Stimulated activated CD4-positive, alpha-beta T cell treated with anti-CD3 and anti-CD28 coated beads, Interleukin-4, amount 100 ng/mL, for 48 hours (primary cell): Measurements from ENCODE around the gene TAS2R50.
"Not testable (repeated sequence)": the region's sequence is repeated elsewhere in the genome, so short reads cannot be mapped to it uniquely, and the experiment has no call there.

Experiments used
- DNase-seq, 2 donors: peaks; one replicate each; pipeline ENCODE4 v3.0.0-alpha.2; 2020; ENCODE audit warnings: low read depth in 2 of 2

The TAS2R50 gene, protein sequence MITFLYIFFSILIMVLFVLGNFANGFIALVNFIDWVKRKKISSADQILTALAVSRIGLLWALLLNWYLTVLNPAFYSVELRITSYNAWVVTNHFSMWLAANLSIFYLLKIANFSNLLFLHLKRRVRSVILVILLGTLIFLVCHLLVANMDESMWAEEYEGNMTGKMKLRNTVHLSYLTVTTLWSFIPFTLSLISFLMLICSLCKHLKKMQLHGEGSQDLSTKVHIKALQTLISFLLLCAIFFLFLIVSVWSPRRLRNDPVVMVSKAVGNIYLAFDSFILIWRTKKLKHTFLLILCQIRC

DNA sequence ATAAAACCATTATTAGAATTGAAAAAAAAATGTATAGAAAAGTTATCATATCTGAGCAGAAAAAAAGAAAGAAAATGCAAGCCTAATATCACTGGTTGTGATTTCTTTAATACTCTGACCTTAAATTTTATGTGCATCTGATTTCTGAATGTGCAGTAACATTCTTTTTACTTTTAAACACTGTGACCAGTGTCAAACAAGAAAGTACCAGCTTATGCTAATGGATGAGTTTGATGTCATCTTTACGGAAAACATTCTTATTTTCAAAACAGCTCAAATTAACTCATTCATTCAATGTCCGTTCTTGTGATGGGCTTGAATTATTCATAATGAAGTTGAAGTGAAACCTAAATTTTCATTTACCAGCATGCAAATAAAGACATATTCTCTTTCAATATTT, at the start of gene TAS2R50:
Gene TAS2R50, minus strand, starts transcription at position 101 of the 400 bp plus-strand sequence. Its CDS starts 52 bp downstream, at position 49.
- no peak for DNase-seq

- not testable (repeated sequence) for DNase-seq
Measured at GRCh38 chr12:11033959-11034358, 47.2 kb upstream of the TAS2R50 start.

DNA sequence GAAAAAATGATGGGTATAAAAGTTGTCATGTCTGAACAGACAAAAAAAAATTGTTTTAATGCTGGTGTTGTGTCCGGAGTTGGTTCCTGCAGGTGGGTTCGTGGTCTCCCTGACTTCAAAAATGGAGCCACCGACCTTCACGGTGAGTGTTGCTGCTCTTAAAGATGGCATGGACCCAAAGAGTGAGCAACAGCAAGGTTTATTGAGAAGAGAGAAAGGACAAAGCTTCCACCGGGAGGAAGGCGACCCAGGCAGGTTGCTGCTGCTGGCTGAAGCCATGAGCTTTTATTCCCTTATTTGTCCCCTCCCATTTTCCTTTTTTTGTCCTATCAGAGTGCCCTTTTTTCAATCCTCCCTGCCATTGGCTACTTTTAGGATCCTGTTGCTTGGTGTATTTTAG, 44.6 kb upstream of the TAS2R50 start, which contains the start of gene TAS2R31:
Gene TAS2R31, minus strand, starts transcription at position 101 of the 400 bp plus-strand sequence. Its CDS starts 72 bp downstream, at position 29.
- no peak for DNase-seq

- no peak for DNase-seq
Measured at GRCh38 chr12:11026118-11026517, 39.4 kb upstream of the TAS2R50 start.

- DNase-seq: no peak
Measured at GRCh38 chr12:11023387-11023786, 36.7 kb upstream of the TAS2R50 start.

DNA sequence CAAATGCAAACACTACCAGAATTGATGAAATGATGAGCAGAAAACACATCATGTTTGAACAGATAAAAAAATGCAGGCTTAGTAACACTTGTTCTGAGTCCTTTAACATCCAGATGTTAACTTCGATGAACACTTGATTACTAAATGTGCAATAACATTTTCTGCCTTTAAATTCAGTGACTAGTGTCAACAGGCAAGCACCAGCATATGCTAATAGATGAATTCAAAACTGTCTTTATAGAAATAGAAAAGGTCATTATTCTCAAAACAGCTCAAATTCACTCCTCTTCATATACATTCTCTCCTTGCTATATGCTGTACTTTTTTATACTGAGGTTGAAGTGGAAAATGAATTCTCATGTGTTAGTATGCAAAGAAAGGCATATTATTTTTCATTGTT, 35.8 kb upstream of the TAS2R50 start, which contains the start of gene TAS2R19:
Gene TAS2R19, minus strand, starts transcription at position 101 of the 400 bp plus-strand sequence. Its CDS starts 49 bp downstream, at position 52.
- DNase-seq: no peak

- DNase-seq: no peak
Measured at GRCh38 chr12:11016937-11017336, 30.2 kb upstream of the TAS2R50 start.

DNA sequence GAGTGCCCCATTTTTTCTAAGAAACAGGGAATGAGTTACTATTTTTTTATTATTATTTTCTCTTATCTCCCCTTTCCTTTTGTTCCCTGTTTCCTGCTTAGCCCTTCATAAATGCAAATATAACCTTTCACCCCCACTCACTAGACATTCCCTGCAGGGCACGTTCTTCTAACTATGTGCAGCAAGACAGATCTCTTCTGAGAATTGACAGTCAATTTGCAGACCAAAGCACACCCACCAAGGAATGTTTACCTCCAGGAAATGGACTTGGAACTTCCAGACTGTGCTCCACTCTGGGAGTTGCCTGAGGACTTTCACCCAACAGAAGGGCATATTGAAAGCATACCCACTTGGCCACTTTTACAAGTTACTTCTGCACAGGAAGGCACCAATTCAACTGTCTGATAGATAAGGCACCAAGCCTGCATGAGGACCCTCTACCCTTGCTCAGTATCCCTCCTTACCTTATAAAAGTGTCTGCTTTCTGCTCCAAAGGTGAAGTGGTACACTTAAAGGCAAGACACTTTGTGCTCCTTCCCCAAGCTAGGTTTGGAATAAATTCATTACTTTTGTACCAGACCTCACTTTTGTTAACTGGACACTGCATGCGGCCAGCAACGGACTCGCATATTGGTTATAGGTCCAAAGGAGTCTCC, 29.2 kb upstream of the TAS2R50 start:
- DNase-seq: no peak

GRCh38 chr12:11014234-11014633, 27.5 kb upstream of the TAS2R50 start:
- DNase-seq: no peak

GRCh38 chr12:11007608-11008007, 20.9 kb upstream of the TAS2R50 start:
- no peak for DNase-seq

DNA sequence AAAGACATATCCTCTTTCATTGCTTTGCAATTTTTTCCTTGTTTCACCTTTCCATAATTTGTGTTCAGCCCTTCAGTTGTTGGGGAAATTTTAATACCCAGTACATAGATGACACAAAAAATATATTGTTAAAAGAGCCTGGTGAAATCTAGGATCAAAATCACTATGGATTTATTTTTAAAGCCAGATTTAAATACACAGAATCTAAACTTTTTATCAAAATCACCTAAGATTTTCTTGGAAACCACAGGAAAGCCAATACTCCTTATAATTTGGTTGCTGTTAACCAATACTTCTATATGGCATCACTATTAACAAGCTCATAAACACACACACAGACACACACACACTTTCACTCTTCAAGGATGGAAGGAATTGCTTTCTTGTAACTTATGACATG, 11.5 kb upstream of the TAS2R50 start, which contains the start of gene TAS2R20:
Gene TAS2R20, minus strand, starts transcription at position 101 of the 400 bp plus-strand sequence. CDS start 429 bp downstream, outside the sequence.
- DNase-seq: no peak

DNA sequence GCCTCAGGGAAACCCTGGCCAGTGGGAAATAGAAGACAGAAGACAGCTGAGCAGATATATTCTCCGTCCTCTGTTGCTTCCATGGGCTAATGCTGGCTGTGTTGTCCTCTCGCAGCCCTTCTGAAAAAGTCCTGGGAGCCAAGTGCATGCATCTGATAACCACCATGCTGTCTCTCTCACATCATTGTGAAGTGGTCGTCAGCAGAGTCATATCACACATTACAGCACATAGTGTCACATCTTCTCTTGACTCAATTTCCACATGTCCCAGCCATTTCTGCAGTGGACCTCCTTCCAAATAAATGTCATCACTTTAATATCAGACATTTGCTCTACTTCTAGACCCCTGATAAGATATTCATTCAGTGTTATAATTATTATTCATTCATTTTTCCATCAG, 7.6 kb upstream of the TAS2R50 start:
- no peak for DNase-seq

GRCh38 chr12:10989107-10989506, 2.4 kb upstream of the TAS2R50 start:
- no peak for DNase-seq

- no peak for DNase-seq
Measured at GRCh38 chr12:10982244-10982643, 4.5 kb downstream of the TAS2R50 start.

DNA sequence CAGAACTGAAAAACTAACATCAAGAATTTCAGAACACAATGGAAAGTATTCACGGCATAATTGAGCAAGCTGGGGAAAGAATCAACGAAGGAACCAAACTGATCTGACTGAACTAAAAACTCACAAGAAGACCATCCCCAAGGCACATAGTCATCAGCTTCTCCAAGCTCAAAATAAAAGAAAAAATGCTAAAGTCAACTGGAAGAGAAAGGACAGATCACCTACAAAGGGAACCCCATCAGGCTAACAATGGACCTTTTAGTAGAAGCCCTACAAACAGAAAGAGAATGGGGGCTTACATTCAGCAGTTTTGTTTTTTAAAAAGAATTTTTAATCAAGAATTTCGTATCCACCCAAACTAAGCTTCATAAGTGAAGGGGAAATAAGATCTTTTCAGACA, 11.7 kb downstream of the TAS2R50 start:
- DNase-seq: no peak

- DNase-seq: no peak
Measured at GRCh38 chr12:10968765-10969456, 17.8 kb downstream of the TAS2R50 start.

DNA sequence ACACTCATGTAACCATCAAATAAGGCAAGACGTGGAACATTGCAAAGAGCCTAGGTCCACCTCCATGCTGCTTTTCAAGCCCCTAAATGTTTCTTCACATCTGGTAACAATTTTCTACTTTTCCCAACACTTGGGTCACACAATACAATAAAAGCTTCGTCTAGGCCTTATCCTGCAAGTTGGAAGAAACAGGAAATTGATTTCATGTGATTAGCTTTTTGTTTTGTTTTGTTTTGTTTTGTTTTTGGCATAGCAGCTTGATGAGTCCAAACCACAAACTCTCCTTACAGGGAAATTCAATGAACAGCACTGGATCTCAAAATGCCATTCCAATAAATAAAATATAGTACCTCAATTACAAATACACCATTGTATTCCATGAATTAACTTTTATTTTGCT, 19.3 kb downstream of the TAS2R50 start:
- DNase-seq: no peak

DNA sequence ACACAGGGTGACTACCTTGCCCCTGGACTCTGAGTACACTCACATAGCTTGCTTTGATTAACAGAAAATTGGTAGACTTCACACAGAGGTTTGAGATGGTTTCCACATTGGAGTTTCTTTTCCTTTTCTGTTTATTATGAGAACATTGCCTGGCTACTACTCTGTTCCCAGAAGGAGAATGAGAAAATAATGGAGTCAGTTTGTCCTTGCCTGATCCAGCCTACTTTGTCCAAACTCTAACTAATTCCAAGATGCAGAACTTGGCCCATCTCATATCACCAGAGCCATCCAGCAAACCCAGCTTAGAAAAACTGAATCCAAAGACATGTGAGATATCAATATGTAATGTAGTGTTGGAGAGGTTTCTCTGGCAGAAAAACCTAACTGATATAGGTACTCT, 20.4 kb downstream of the TAS2R50 start:
- no peak for DNase-seq

- DNase-seq: no peak
Measured at GRCh38 chr12:10965476-10965875, 21.2 kb downstream of the TAS2R50 start.

- no peak for DNase-seq
Measured at GRCh38 chr12:10960211-10960610, 26.5 kb downstream of the TAS2R50 start.

GRCh38 chr12:10959804-10960203, 26.9 kb downstream of the TAS2R50 start:
- DNase-seq: no peak

DNA sequence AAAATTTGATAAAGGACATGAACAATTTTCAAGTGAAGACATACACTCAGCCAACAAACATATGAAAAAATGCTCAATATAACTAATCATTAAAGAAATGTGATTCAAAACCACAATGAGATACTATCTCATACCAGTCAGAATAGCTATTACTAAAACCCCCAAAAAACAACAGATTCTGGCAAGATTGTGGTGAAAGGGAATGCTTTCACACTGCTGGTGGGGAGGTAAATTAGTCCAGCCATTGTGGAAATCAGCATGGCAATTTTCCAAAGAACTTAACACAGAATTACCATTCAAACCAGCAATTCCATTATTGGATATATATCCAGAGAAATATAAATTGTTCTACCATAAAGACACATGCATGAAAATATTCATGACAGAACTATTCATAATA, 29.0 kb downstream of the TAS2R50 start:
- DNase-seq: no peak
